SK-N-MC (cell line): ENCODE data around the gene TMEM132D.

Source experiments
- EZH2 ChIP-seq: fragments of 200-600 bp; sonication (generic); IDR thresholded peaks from one replicate; pipeline ENCODE4 v1.6.1; 2017; ENCODE audit warnings: antibody characterized with exemption
- POLR2AphosphoS5 ChIP-seq: IDR thresholded peaks from 2 replicates; pipeline ENCODE4 v1.6.1; 2012; ENCODE audit warnings: mild to moderate bottlenecking, low read depth, low read length, borderline replicate concordance

DNA sequence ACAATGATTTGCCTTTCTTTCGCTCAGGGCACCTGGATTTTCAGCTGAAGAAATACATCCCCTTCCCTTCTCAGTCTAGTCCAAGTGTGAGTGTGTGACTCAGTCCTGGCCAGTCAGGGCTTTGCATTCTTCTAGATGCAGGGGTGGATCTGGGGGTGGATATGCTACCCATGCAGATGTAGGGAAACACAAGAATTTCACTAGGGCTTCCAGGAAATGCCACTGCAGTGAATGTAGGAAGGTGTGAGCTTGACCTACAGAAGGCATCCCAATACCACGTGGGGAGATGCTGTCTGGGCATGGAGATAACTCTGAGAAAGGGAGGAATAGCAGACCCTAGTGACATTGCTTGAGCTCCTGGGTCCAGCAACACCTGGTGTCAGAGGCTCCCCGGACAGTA lies 646.3 kb downstream of the TMEM132D start:
- TF ChIP-seq EZH2 (no peak), POLR2AphosphoS5 (no peak)
